ENCODE results near the gene KLHL14. TPM values are rescaled to one million over a fixed set of nuclear protein-coding genes. Genes with fewer than 3 reads are reported as not detected.

KLHL14 gene
- total RNA-seq, 2 experiments from 2014 or later: 0.57 to 2.8 TPM

- no peaks in the 10 kb centered on the region for H3K79me2 ChIP-seq (ENCODE audit: insufficient read depth, low read depth, low read length)
- H3K9me3 ChIP-seq (ENCODE audit: low read length): no peaks in the 10 kb centered on the region
- ChIA-PET CTCF (ENCODE audit: unreplicated experiment) (no interaction called here), POLR2A (interaction anchor here (1.9 kb wide), 1 partner anchor 27 kb away, joined by 6 read pairs; no protein-coding TSS in a partner anchor)
- H4K20me1 ChIP-seq (ENCODE audit: insufficient read depth, low read length): no peaks in the 10 kb centered on the region
- intact Hi-C loops (cut with micrococcal nuclease; ENCODE audit: unreplicated experiment): no loop called here
- no TSS peak for BruUV-seq (replicated peaks)
- H3K4me3 ChIP-seq (ENCODE audit: low read depth, low read length, poor library complexity, severe bottlenecking): no peak overlapping the region
- no peak overlapping the region for H3K27ac ChIP-seq (ENCODE audit: low read depth, low read length, poor library complexity, severe bottlenecking)
- H3K36me3 ChIP-seq (ENCODE audit: insufficient read depth, low read length): no peaks in the 10 kb centered on the region
- peaks cover 27% of the 10 kb centered on the region for H3K4me1 ChIP-seq (ENCODE audit: insufficient read depth, low read length, poor library complexity, severe bottlenecking)
- no peaks in the 10 kb centered on the region for H3K9me2 ChIP-seq (ENCODE audit: insufficient read depth, low read length)
- no peak overlapping the region for H3K4me2 ChIP-seq (ENCODE audit: low read length)
- TF ChIP-seq, protein P1, sequence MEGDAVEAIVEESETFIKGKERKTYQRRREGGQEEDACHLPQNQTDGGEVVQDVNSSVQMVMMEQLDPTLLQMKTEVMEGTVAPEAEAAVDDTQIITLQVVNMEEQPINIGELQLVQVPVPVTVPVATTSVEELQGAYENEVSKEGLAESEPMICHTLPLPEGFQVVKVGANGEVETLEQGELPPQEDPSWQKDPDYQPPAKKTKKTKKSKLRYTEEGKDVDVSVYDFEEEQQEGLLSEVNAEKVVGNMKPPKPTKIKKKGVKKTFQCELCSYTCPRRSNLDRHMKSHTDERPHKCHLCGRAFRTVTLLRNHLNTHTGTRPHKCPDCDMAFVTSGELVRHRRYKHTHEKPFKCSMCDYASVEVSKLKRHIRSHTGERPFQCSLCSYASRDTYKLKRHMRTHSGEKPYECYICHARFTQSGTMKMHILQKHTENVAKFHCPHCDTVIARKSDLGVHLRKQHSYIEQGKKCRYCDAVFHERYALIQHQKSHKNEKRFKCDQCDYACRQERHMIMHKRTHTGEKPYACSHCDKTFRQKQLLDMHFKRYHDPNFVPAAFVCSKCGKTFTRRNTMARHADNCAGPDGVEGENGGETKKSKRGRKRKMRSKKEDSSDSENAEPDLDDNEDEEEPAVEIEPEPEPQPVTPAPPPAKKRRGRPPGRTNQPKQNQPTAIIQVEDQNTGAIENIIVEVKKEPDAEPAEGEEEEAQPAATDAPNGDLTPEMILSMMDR (conservative IDR thresholded peaks at IDR 0.05; ENCODE audit: low read length): no peak
- TF ChIP-seq EZH2phosphoT487 (IDR thresholded peaks at IDR 0.05; ENCODE audit: borderline replicate concordance, low read depth, low read length): no peak
- no peak for DNase-seq (ENCODE audit: low spot score)
- no peak overlapping the region for H2AFZ ChIP-seq (ENCODE audit: low read length)
These were observed 2.8 kb upstream of the KLHL14 start for GRCh38 chr18:32775628-32776027.

GRCh38 chr18:32773382-32773712 is 524 bp upstream of the KLHL14 start:
- peak overlapping the region; percentile 70 for H3K4me3 ChIP-seq (ENCODE audit: low read depth, low read length, poor library complexity, severe bottlenecking)
- H3K9me3 ChIP-seq (ENCODE audit: low read length): no peaks in the 10 kb centered on the region
- H2AFZ ChIP-seq (ENCODE audit: low read length): no peak overlapping the region
- BruUV-seq (replicated peaks): no TSS peak
- no peaks in the 10 kb centered on the region for H3K36me3 ChIP-seq (ENCODE audit: insufficient read depth, low read length)
- peak overlapping the region; percentile 48 for H3K27ac ChIP-seq (ENCODE audit: low read depth, low read length, poor library complexity, severe bottlenecking)
- peaks cover 42% of the 10 kb centered on the region for H3K4me1 ChIP-seq (ENCODE audit: insufficient read depth, low read length, poor library complexity, severe bottlenecking)
- intact Hi-C loops (cut with micrococcal nuclease; ENCODE audit: unreplicated experiment): loop anchor here (5.0 kb wide), 1 partner anchor 149 kb away; no protein-coding TSS in a partner anchor
- no peaks in the 10 kb centered on the region for H3K9me2 ChIP-seq (ENCODE audit: insufficient read depth, low read length)
- DNase-seq (ENCODE audit: low spot score): no peak
- ChIA-PET CTCF (ENCODE audit: unreplicated experiment) (no interaction called here), POLR2A (interaction anchor here (0.6 to 1.6 kb wide), 5 partner anchors 18 to 94 kb away, joined by 3 to 6 read pairs (median 4); no protein-coding TSS in a partner anchor)
- H3K79me2 ChIP-seq (ENCODE audit: insufficient read depth, low read depth, low read length): no peaks in the 10 kb centered on the region
- no peak for TF ChIP-seq EZH2phosphoT487 (IDR thresholded peaks at IDR 0.05; ENCODE audit: borderline replicate concordance, low read depth, low read length)
- TF ChIP-seq, protein P1 (conservative IDR thresholded peaks at IDR 0.05; ENCODE audit: low read length): no peak
- H4K20me1 ChIP-seq (ENCODE audit: insufficient read depth, low read length): no peaks in the 10 kb centered on the region
- peak overlapping the region; percentile 88 for H3K4me2 ChIP-seq (ENCODE audit: low read length)

GRCh38 chr18:32771871-32772580 is 797 bp downstream of the KLHL14 start:
- TF ChIP-seq, protein P1 (conservative IDR thresholded peaks at IDR 0.05; ENCODE audit: low read length): no peak
- TF ChIP-seq EZH2phosphoT487 (IDR thresholded peaks at IDR 0.05; ENCODE audit: borderline replicate concordance, low read depth, low read length): no peak
- ChIA-PET POLR2A (interaction anchor here (0.6 to 0.8 kb wide), 3 partner anchors 29 to 482 kb away, joined by 3 read pairs; no protein-coding TSS in a partner anchor), CTCF (ENCODE audit: unreplicated experiment) (no interaction called here)
- Histone ChIP-seq H3K4me2 (ENCODE audit: low read length) (peak overlapping the region; percentile 88), H3K79me2 (ENCODE audit: insufficient read depth, low read depth, low read length) (no peaks in the 10 kb centered on the region), H3K9me3 (ENCODE audit: low read length) (no peaks in the 10 kb centered on the region), H3K27ac (ENCODE audit: low read depth, low read length, poor library complexity, severe bottlenecking) (peak overlapping the region; percentile 48), H2AFZ (ENCODE audit: low read length) (no peak overlapping the region; the same call in 1 of the 2 replicates), H3K36me3 (ENCODE audit: insufficient read depth, low read length) (no peaks in the 10 kb centered on the region), H3K4me1 (ENCODE audit: insufficient read depth, low read length, poor library complexity, severe bottlenecking) (peaks cover 42% of the 10 kb centered on the region), H3K4me3 (ENCODE audit: low read depth, low read length, poor library complexity, severe bottlenecking) (peak overlapping the region; percentile 70), H4K20me1 (ENCODE audit: insufficient read depth, low read length) (no peaks in the 10 kb centered on the region), H3K9me2 (ENCODE audit: insufficient read depth, low read length) (no peaks in the 10 kb centered on the region)
- intact Hi-C loops (cut with micrococcal nuclease; ENCODE audit: unreplicated experiment): loop anchor here (5.0 kb wide), 1 partner anchor 150 kb away; no protein-coding TSS in a partner anchor
- no peak for DNase-seq (ENCODE audit: low spot score)
- no TSS peak for BruUV-seq (replicated peaks)

Measured in OCI-LY7 (cell line).